Erythroblast (primary cell): ENCODE results near the gene FCAMR.

Experiments used
- GATA1 ChIP-seq: IDR thresholded peaks from 2 replicates; pipeline ENCODE4 v1.6.1; 2011; ENCODE audit warnings: low read depth, mild to moderate bottlenecking, control low read depth, low read length, moderate library complexity
- POLR2A ChIP-seq: IDR thresholded peaks from 2 replicates; pipeline ENCODE4 v1.6.1; 2011; ENCODE audit warnings: mild to moderate bottlenecking, low read length

GRCh38 chr1:206933333-206933945 is 36.8 kb downstream of the FCAMR start:
- TF ChIP-seq POLR2A, result no peak
- TF ChIP-seq GATA1, result no peak
